NCI-H2196 treated with DMSO at 0.1 percent for 48 hours (cell line): ENCODE measurements around the gene PSMB2.
A peak's percentile ranks its signal among the peaks of the same experiment; 100 is the strongest.

Source experiments
- DNase-seq: peaks from one replicate; lab custom pipeline; 2025; ENCODE audit not compliant: unreplicated experiment; lab: John Stamatoyannopoulos, UW

The PSMB2 gene

GRCh38 chr1:35573198-35574124 is 67.9 kb downstream of the PSMB2 start, which contains the start of gene TFAP2E:
TFAP2E (plus strand) TSS chr1:35573314; CDS start chr1:35573578, 264 bp downstream.
- DNase-seq: no peak

- DNase-seq: no peak
Measured at GRCh38 chr1:35572296-35572695, 69.0 kb downstream of the PSMB2 start.

- DNase-seq: no peak
Measured at GRCh38 chr1:35571263-35571662, 70.1 kb downstream of the PSMB2 start.

- no peak for DNase-seq
Measured at GRCh38 chr1:35570589-35571137, 70.7 kb downstream of the PSMB2 start.

- no peak for DNase-seq
Measured at GRCh38 chr1:35569936-35570335, 71.4 kb downstream of the PSMB2 start.

- DNase-seq: peak; percentile 40
Measured at GRCh38 chr1:35568975-35569395, 72.3 kb downstream of the PSMB2 start.

GRCh38 chr1:35567947-35568558 is 73.3 kb downstream of the PSMB2 start:
- DNase-seq: no peak

GRCh38 chr1:35565742-35566133 is 75.6 kb downstream of the PSMB2 start:
- no peak for DNase-seq

GRCh38 chr1:35564884-35565741 is 76.2 kb downstream of the PSMB2 start:
- no peak for DNase-seq

GRCh38 chr1:35564037-35564883 is 77.1 kb downstream of the PSMB2 start:
- DNase-seq: peak; percentile 39

- DNase-seq: no peak
Measured at GRCh38 chr1:35563166-35563565, 78.2 kb downstream of the PSMB2 start.

GRCh38 chr1:35561972-35562680 is 79.2 kb downstream of the PSMB2 start:
- DNase-seq: no peak

- DNase-seq: no peak
Measured at GRCh38 chr1:35561297-35561971, 79.9 kb downstream of the PSMB2 start.

- no peak for DNase-seq
Measured at GRCh38 chr1:35560256-35561225, 80.8 kb downstream of the PSMB2 start.

- DNase-seq: no peak
Measured at GRCh38 chr1:35559317-35559944, 81.9 kb downstream of the PSMB2 start.

GRCh38 chr1:35558374-35559316 is 82.7 kb downstream of the PSMB2 start:
- DNase-seq: no peak
